K562 (cell line): ENCODE measurements around the gene SPI1. TPM values are rescaled to one million over a fixed set of nuclear protein-coding genes. Genes with fewer than 3 reads are reported as not detected.

ENCODE experiments used
- ATAC-seq: fragments of 200-7000 bp; cut with Tn5 transposase; 3 replicates; pipeline ENCODE4 v1.9.1; 2020; ENCODE audit warnings: moderate library complexity
- BruUV-seq: library from RNA; stranded (reverse); fragments of 400-500 nt; replicated peaks from 2 replicates; lab custom pipeline; 2021; lab: Mats Ljungman, UMichigan
- CTCF ChIA-PET: fragments of 300-600 bp; formaldehyde crosslinking; extraction: SDS; loops from one replicate; lab custom pipeline; 2021; ENCODE audit warnings: low intra/inter-chr PET ratio; lab: Yijun Ruan, JAX
- POLR2A ChIA-PET: fragments of 300-600, 350-650 bp; sonication (Branson Sonifier 250); formaldehyde crosslinking; extraction: SDS; loops from one replicate; lab custom pipeline; 2021; ENCODE audit warnings: antibody characterized with exemption, inconsistent platforms; lab: Yijun Ruan, JAX
- DNase-seq, 4 experiments: peaks; one replicate each; pipeline versions ENCODE4 v3.0.0 to v3.0.0-alpha.2; 2011 to 2018; ENCODE audit warnings: low spot score in 3 of 4, mixed read lengths in 3 of 4; ENCODE audit errors: extremely low read depth in 1 of 4
- FAIRE-seq: peaks from 2 replicates; lab custom pipeline; 2011; peaks lifted over from hg19 to GRCh38; lab: Jason Lieb, UNC
- H2AFZ ChIP-seq: 2 replicates; pipeline ENCODE4 v1.6.0; 2011; ENCODE audit warnings: low read depth, low read length, control low read depth, inconsistent platforms
- H3K27ac ChIP-seq: fragments of 200-600 bp; 3 replicates; pipeline ENCODE4 v1.8.0; 2011; ENCODE audit warnings: low read depth, mild to moderate bottlenecking, control low read depth, inconsistent platforms, low read length, moderate library complexity, mixed read lengths; ENCODE audit errors: extremely low read depth
- H3K27me3 ChIP-seq, 2 experiments: fragments of 300-600 bp in 1 of 2; 2 replicates in 1 of 2; 3 replicates in 1 of 2; pipeline versions ENCODE4 v1.6.0 to v1.8.0; 2011; ENCODE audit warnings: inconsistent platforms in 2 of 2, low read length in 2 of 2, mild to moderate bottlenecking in 1 of 2, mixed read lengths in 1 of 2, moderate library complexity in 1 of 2; ENCODE audit not compliant: control insufficient read depth in 2 of 2, insufficient read depth in 2 of 2
- H3K36me3 ChIP-seq: fragments of 300-600 bp; 3 replicates; pipeline ENCODE4 v1.8.0; 2011; ENCODE audit warnings: mild to moderate bottlenecking, low read length, inconsistent platforms; ENCODE audit not compliant: control insufficient read depth, insufficient read depth
- H3K4me1 ChIP-seq, 2 experiments: fragments of 200-600 bp in 1 of 2; replicated peaks in 1 of 2; 2 replicates in 1 of 2; 3 replicates in 1 of 2; pipeline versions ENCODE4 v1.5.1 to v1.8.0; 2011; ENCODE audit warnings: inconsistent platforms in 2 of 2, low read length in 2 of 2, mild to moderate bottlenecking in 1 of 2, mixed read lengths in 1 of 2, moderate library complexity in 1 of 2; ENCODE audit not compliant: control insufficient read depth in 2 of 2, insufficient read depth in 2 of 2
- H3K4me2 ChIP-seq: 2 replicates; pipeline ENCODE4 v1.6.1; 2011; ENCODE audit warnings: low read length, control low read depth, inconsistent platforms, mixed read lengths; ENCODE audit not compliant: insufficient read depth
- H3K4me3 ChIP-seq: fragments of 200-600 bp; sonication (generic), shearing (Covaris generic); 2 replicates; pipeline ENCODE4 v1.5.1; 2016; ENCODE audit warnings: control low read depth, inconsistent platforms
- H3K79me2 ChIP-seq: fragments of 200-600 bp; 3 replicates; pipeline ENCODE4 v1.8.0; 2011; ENCODE audit warnings: low read length, inconsistent platforms; ENCODE audit not compliant: control insufficient read depth, insufficient read depth
- H3K9ac ChIP-seq, 2 experiments: 2 replicates each; pipeline versions ENCODE4 v1.6.0 to v1.6.1; 2011; ENCODE audit warnings: low read depth in 2 of 2, low read length in 2 of 2, control low read depth in 1 of 2, inconsistent platforms in 1 of 2, mild to moderate bottlenecking in 1 of 2, mixed read lengths in 1 of 2; ENCODE audit not compliant: insufficient read depth in 1 of 2
- H3K9me1 ChIP-seq: one replicate; pipeline ENCODE4 v1.6.0; 2011; ENCODE audit warnings: inconsistent platforms, mild to moderate bottlenecking, low read length, moderate library complexity; ENCODE audit not compliant: control insufficient read depth, insufficient read depth
- H3K9me3 ChIP-seq: replicated peaks from 2 replicates; pipeline ENCODE4 v1.5.1; 2011; ENCODE audit warnings: low read depth, low read length, inconsistent platforms; ENCODE audit not compliant: control insufficient read depth, insufficient read depth
- H4K20me1 ChIP-seq: replicated peaks from 2 replicates; pipeline ENCODE4 v1.6.1; 2011; ENCODE audit warnings: low read length, inconsistent platforms, mixed read lengths; ENCODE audit not compliant: control insufficient read depth, insufficient read depth
- BRCA1 ChIP-seq, 2 experiments: fragments of 450-650 bp in 1 of 2; sonication (generic) in 1 of 2; formaldehyde crosslinking in 1 of 2; IDR thresholded peaks; 2 replicates each; pipeline versions ENCODE4 v1.5.0 to v1.6.1; 2017 to 2020; ENCODE audit warnings: mild to moderate bottlenecking in 1 of 2, missing genetic modification reagents in 1 of 2
- CAMTA2 ChIP-seq: fragments of 250-450 bp; sonication (Bioruptor Pico); conservative IDR thresholded peaks from 2 replicates; pipeline ENCODE4 v1.5.1; 2022
- E2F1 ChIP-seq: sonication (generic); formaldehyde crosslinking; IDR thresholded peaks from 2 replicates; pipeline ENCODE4 v1.8.1; 2023; ENCODE audit warnings: mild to moderate bottlenecking, missing genetic modification reagents, moderate library complexity
- ETS2 ChIP-seq: IDR thresholded peaks from 2 replicates; pipeline ENCODE4 v1.6.1; 2016; ENCODE audit warnings: borderline replicate concordance, missing genetic modification characterization, mild to moderate bottlenecking, moderate library complexity, missing compliant biosample characterization; ENCODE audit not compliant: poor library complexity, severe bottlenecking
- HMG20A ChIP-seq: fragments of 450-650 bp; formaldehyde crosslinking; conservative IDR thresholded peaks from 2 replicates; pipeline ENCODE4 v1.4.0; 2020; ENCODE audit warnings: mild to moderate bottlenecking, mixed read lengths
- HMG20B ChIP-seq: fragments of 250-450 bp; sonication (Bioruptor Pico); IDR thresholded peaks from 2 replicates; pipeline ENCODE4 v1.5.0; 2021; ENCODE audit warnings: mild to moderate bottlenecking
- NFRKB ChIP-seq: fragments of 450-650 bp; IDR thresholded peaks from 2 replicates; pipeline ENCODE4 v1.6.1; 2016; ENCODE audit warnings: low read depth
- PKNOX1 ChIP-seq: fragments of 450-650 bp; IDR thresholded peaks from 2 replicates; pipeline ENCODE4 v1.6.1; 2016
- RNF2 ChIP-seq: sonication (generic); IDR thresholded peaks from 2 replicates; pipeline ENCODE4 v1.6.1; 2016
- SMC3 ChIP-seq: conservative IDR thresholded peaks from 2 replicates; pipeline ENCODE4 v1.6.1; 2011; ENCODE audit warnings: low read depth, low read length, improper control_type of control experiment; ENCODE audit not compliant: insufficient read depth
- TAF9B ChIP-seq: fragments of 450-650 bp; IDR thresholded peaks from 2 replicates; pipeline ENCODE4 v1.6.1; 2018; ENCODE audit warnings: mild to moderate bottlenecking; ENCODE audit not compliant: partially characterized antibody
- UBTF ChIP-seq, 2 experiments: IDR thresholded peaks; 2 replicates each; pipeline ENCODE4 v1.6.1; 2012; ENCODE audit warnings: improper control_type of control experiment in 2 of 2, low read depth in 2 of 2, low read length in 2 of 2, borderline replicate concordance in 1 of 2
- ZNF589 ChIP-seq: fragments of 200-800 bp; sonication (Bioruptor generic); IDR thresholded peaks from 2 replicates; pipeline ENCODE4 v1.6.1; 2016; ENCODE audit warnings: low read depth, missing genetic modification characterization, missing compliant biosample characterization
- WGBS: fragments of 100-300 bp; shearing (Covaris generic); methylation state at CpG from one replicate; pipeline ENCODE4 v1.1.6; 2016; ENCODE audit warnings: low coverage, mixed read lengths; ENCODE audit not compliant: insufficient coverage; ENCODE audit errors: missing lambda C conversion rate; 5-methylcytosine and 5-hydroxymethylcytosine counted together
- in situ Hi-C: fragments of 300-500 bp; cut with MboI; formaldehyde crosslinking; loops from 4 replicates; pipeline ENCODE4 v1.15.0; 2018; ENCODE audit warnings: inconsistent platforms, mixed read lengths
- intact Hi-C: fragments of 100-400 bp; cut with micrococcal nuclease; formaldehyde crosslinking; loops from 2 replicates; pipeline ENCODE4 v1.14.2; 2022
- polyA plus RNA-seq, 8 experiments: library from polyadenylated mRNA; depleted of rRNA in 4 of 8; stranded (reverse) in 5 of 8; unstranded in 3 of 8; fragments of >200 nt; fragmentation: Nextera tagmentation in 2 of 8; fragmentation: Illumina TruSeq in 1 of 8; extraction: Ambion mirVana in 2 of 8; extraction: Trizol in 1 of 8; gene quantifications; 2 replicates each; pipeline versions ENCODE4 v1.2.1 to v1.2.3, GENCODE V29; 2011 to 2014; ENCODE audit warnings: inconsistent platforms in 1 of 8, missing spikeins in 1 of 8
- total RNA-seq, 7 experiments: library from RNA; depleted of rRNA in 6 of 7; stranded (reverse); fragments of >200 nt in 6 of 7; fragmentation: Illumina TruSeq in 2 of 7; extraction: Trizol in 2 of 7; gene quantifications; 2 replicates each; pipeline versions ENCODE4 v1.2.1 to v1.2.3, GENCODE V29; 2011 to 2021; ENCODE audit warnings: low replicate concordance in 1 of 7

Gene SPI1
- total and polyA plus RNA-seq, 9 of the 15 experiments (the other 6 are each of a cell fraction or from before 2014, with no cell fraction given): 0.10 to 33.7 (median 10.3) TPM

GRCh38 chr11:47348859-47349258 is 29.5 kb downstream of the SPI1 start:
- Histone ChIP-seq H3K4me1 (peaks cover 0 to 40% of the 10 kb centered on the region in 2 experiments; a peak in 2 of 5 replicates), H3K9me3 (no peaks in the 10 kb centered on the region), H3K36me3 (no peaks in the 10 kb centered on the region), H3K27me3 (peaks cover 10 to 31% of the 10 kb centered on the region in 2 experiments; a peak in 4 of 5 replicates), H2AFZ (no peak overlapping the region), H3K4me3 (no peak overlapping the region), H3K4me2 (no peak overlapping the region), H3K27ac (no peak overlapping the region), H3K9ac (no peak overlapping the region), H4K20me1 (peaks cover 3% of the 10 kb centered on the region; the same call in 1 of the 2 replicates), H3K79me2 (no peaks in the 10 kb centered on the region), H3K9me1 (no peaks in the 10 kb centered on the region)
- ChIA-PET CTCF (interaction anchor here (1.2 kb wide), 1 partner anchor 91 kb away, joined by 5 read pairs; the partner anchor contains the start of gene NR1H3), POLR2A (interaction anchor here (1.0 kb wide), 1 partner anchor 12 kb away, joined by 6 read pairs; no protein-coding TSS in a partner anchor)
- intact Hi-C loops: no loop called here
- ATAC-seq: peak; percentile 72
- in situ Hi-C loops: loop anchor here (10.0 kb wide), 1 partner anchor 174 kb away; the partner anchor contains the start of gene ARFGAP2
- peak in 2 of 4 experiments; percentile 44 to 51 for DNase-seq
- peak; percentile 75 for FAIRE-seq
- 43% methylated on average over 8 of the region's 8 CpGs for WGBS
- BruUV-seq: no TSS peak
- TF ChIP-seq RNF2 (no peak), HMG20A (CRISPR knock-in tag) (no peak), SMC3 (0 out of 2 replicates have a peak, but pooled peaks have one; percentile 3), NFRKB (no peak), E2F1 (CRISPR knock-in tag) (no peak), CAMTA2 (no peak), HMG20B (CRISPR knock-in tag) (no peak), ETS2 (tag) (no peak), BRCA1 (IDR thresholded peaks at IDR 0.05) (no peak), BRCA1 (CRISPR knock-in tag; IDR thresholded peaks at IDR 0.05) (no peak), UBTF (IDR thresholded peaks at IDR 0.05; ENCODE audit: borderline replicate concordance in 1 of 2, low read depth in 2 of 2, low read length in 2 of 2) (no peak), TAF9B (no peak), ZNF589 (CRISPR knock-in tag) (no peak), PKNOX1 (no peak)
